ENCODE data around the gene PSMD12. TPM values are rescaled to one million over a fixed set of nuclear protein-coding genes. Genes with fewer than 3 reads are reported as not detected.
"Not testable (repeated sequence)": the region's sequence is repeated elsewhere in the genome, so short reads cannot be mapped to it uniquely, and the experiment has no call there.

PSMD12 gene
- polyA plus RNA-seq, 1 experiment, result 12.8 TPM

GRCh38 chr17:67412941-67413340, 46.6 kb upstream of the PSMD12 start:
- DNase-seq (ENCODE audit: low read depth), result no peak
- Histone ChIP-seq H3K36me3 (ENCODE audit: control insufficient read depth, insufficient read depth, low read length) (no peaks in the 10 kb centered on the region), H3K4me3 (ENCODE audit: low read depth, low read length) (no peak overlapping the region), H3K27me3 (ENCODE audit: control insufficient read depth, insufficient read depth, low read length) (no peaks in the 10 kb centered on the region)
- ChIA-PET POLR2A (no interaction called here), CTCF (no interaction called here)
- TF ChIP-seq CTCF (IDR thresholded peaks at IDR 0.05; ENCODE audit: insufficient read depth, low read depth, low read length), result no peak

GRCh38 chr17:67412032-67412431, 45.7 kb upstream of the PSMD12 start:
- no peaks in the 10 kb centered on the region for H3K27me3 ChIP-seq (ENCODE audit: control insufficient read depth, insufficient read depth, low read length)
- TF ChIP-seq CTCF (IDR thresholded peaks at IDR 0.05; ENCODE audit: insufficient read depth, low read depth, low read length), result no peak
- DNase-seq (ENCODE audit: low read depth), result no peak
- no peak overlapping the region for H3K4me3 ChIP-seq (ENCODE audit: low read depth, low read length)
- ChIA-PET CTCF (no interaction called here), POLR2A (no interaction called here)
- no peaks in the 10 kb centered on the region for H3K36me3 ChIP-seq (ENCODE audit: control insufficient read depth, insufficient read depth, low read length)

- no peak for TF ChIP-seq CTCF (IDR thresholded peaks at IDR 0.05; ENCODE audit: insufficient read depth, low read depth, low read length)
- no peaks in the 10 kb centered on the region for H3K36me3 ChIP-seq (ENCODE audit: control insufficient read depth, insufficient read depth, low read length)
- no peak for DNase-seq (ENCODE audit: low read depth)
- H3K4me3 ChIP-seq (ENCODE audit: low read depth, low read length), result no peak overlapping the region
- POLR2A ChIA-PET, result no interaction called here
- no peaks in the 10 kb centered on the region for H3K27me3 ChIP-seq (ENCODE audit: control insufficient read depth, insufficient read depth, low read length)
- CTCF ChIA-PET, result no interaction called here
Observed at GRCh38 chr17:67411397-67411796, 45.0 kb upstream of the PSMD12 start.

- H3K4me3 ChIP-seq (ENCODE audit: low read depth, low read length); H3K36me3 ChIP-seq (ENCODE audit: control insufficient read depth, insufficient read depth, low read length); H3K27me3 ChIP-seq (ENCODE audit: control insufficient read depth, insufficient read depth, low read length); DNase-seq (ENCODE audit: low read depth); POLR2A ChIA-PET: not testable (repeated sequence)
- CTCF ChIA-PET, result interaction anchor here (0.7 kb wide), 1 partner anchor 10 kb away, joined by 3 read pairs; no protein-coding TSS in a partner anchor
Observed at GRCh38 chr17:67408455-67408830, 42.1 kb upstream of the PSMD12 start.

- no peak for TF ChIP-seq CTCF (IDR thresholded peaks at IDR 0.05; ENCODE audit: insufficient read depth, low read depth, low read length)
- Histone ChIP-seq H3K27me3 (ENCODE audit: control insufficient read depth, insufficient read depth, low read length) (no peaks in the 10 kb centered on the region), H3K36me3 (ENCODE audit: control insufficient read depth, insufficient read depth, low read length) (no peaks in the 10 kb centered on the region), H3K4me3 (ENCODE audit: low read depth, low read length) (no peak overlapping the region)
- ChIA-PET CTCF (interaction anchor here (0.5 kb wide), 1 partner anchor 389 kb away, joined by 3 read pairs; no protein-coding TSS in a partner anchor), POLR2A (no interaction called here)
- DNase-seq (ENCODE audit: low read depth), result no peak
Observed at GRCh38 chr17:67403483-67403882, 37.1 kb upstream of the PSMD12 start.

GRCh38 chr17:67403065-67403464, 36.7 kb upstream of the PSMD12 start:
- H3K36me3 ChIP-seq (ENCODE audit: control insufficient read depth, insufficient read depth, low read length), result no peaks in the 10 kb centered on the region
- TF ChIP-seq CTCF (IDR thresholded peaks at IDR 0.05; ENCODE audit: insufficient read depth, low read depth, low read length), result no peak
- H3K27me3 ChIP-seq (ENCODE audit: control insufficient read depth, insufficient read depth, low read length), result no peaks in the 10 kb centered on the region
- DNase-seq (ENCODE audit: low read depth), result no peak
- H3K4me3 ChIP-seq (ENCODE audit: low read depth, low read length), result no peak overlapping the region
- ChIA-PET POLR2A (no interaction called here), CTCF (interaction anchor here (0.5 kb wide), 1 partner anchor 389 kb away, joined by 3 read pairs; no protein-coding TSS in a partner anchor)

All from BJ (cell line).